Neuronal stem cell (in vitro differentiated cells): ENCODE results near the gene SMAP2.

Source experiments
- DNase-seq: peaks from one replicate; pipeline ENCODE4 v3.0.0-alpha.2; 2013; ENCODE audit warnings: low spot score
- H2AFZ ChIP-seq: one replicate; pipeline ENCODE4 v1.6.1; 2013; ENCODE audit warnings: mild to moderate bottlenecking, low read length, inconsistent platforms
- H2AK5ac ChIP-seq: 2 replicates; pipeline ENCODE4 v1.6.1; 2013; ENCODE audit warnings: low read depth, mild to moderate bottlenecking, inconsistent platforms, low read length, moderate library complexity, mixed read lengths
- H2BK120ac ChIP-seq: 2 replicates; pipeline ENCODE4 v1.6.1; 2013; ENCODE audit warnings: low read depth, mild to moderate bottlenecking, inconsistent platforms, low read length, moderate library complexity, mixed read lengths
- H2BK12ac ChIP-seq: one replicate; pipeline ENCODE4 v1.6.1; 2013; ENCODE audit warnings: low read length, inconsistent platforms
- H2BK15ac ChIP-seq: 2 replicates; pipeline ENCODE4 v1.6.1; 2013; ENCODE audit warnings: mild to moderate bottlenecking, low read length, inconsistent platforms, mixed read lengths
- H2BK5ac ChIP-seq: one replicate; pipeline ENCODE4 v1.6.1; 2013; ENCODE audit warnings: inconsistent platforms, mild to moderate bottlenecking, low read length, moderate library complexity
- H3K14ac ChIP-seq: one replicate; pipeline ENCODE4 v1.6.1; 2013; ENCODE audit warnings: low read length, inconsistent platforms
- H3K18ac ChIP-seq: 2 replicates; pipeline ENCODE4 v1.6.1; 2013; ENCODE audit warnings: low read length, inconsistent platforms
- H3K23ac ChIP-seq: 2 replicates; pipeline ENCODE4 v1.6.1; 2013; ENCODE audit warnings: low read depth, mild to moderate bottlenecking, mixed read lengths, low read length, inconsistent platforms; ENCODE audit not compliant: poor library complexity
- H3K27ac ChIP-seq: replicated peaks from 3 replicates; pipeline ENCODE4 v1.5.1; 2013; ENCODE audit warnings: low read length, inconsistent platforms
- H3K27me3 ChIP-seq, 3 experiments: 2 replicates each; pipeline ENCODE4 v1.6.1; 2013; ENCODE audit warnings: low read length in 3 of 3, mild to moderate bottlenecking in 2 of 3, inconsistent platforms in 1 of 3, low read depth in 1 of 3, mixed read lengths in 1 of 3, moderate library complexity in 1 of 3; ENCODE audit not compliant: control insufficient read depth in 3 of 3, insufficient read depth in 3 of 3
- H3K36me3 ChIP-seq, 2 donors: replicated peaks in 1 of 2; 2 replicates each; pipeline ENCODE4 v1.6.1; 2013; ENCODE audit warnings: low read length in 2 of 2; ENCODE audit not compliant: control insufficient read depth in 2 of 2, insufficient read depth in 2 of 2
- H3K4ac ChIP-seq: 2 replicates; pipeline ENCODE4 v1.6.1; 2013; ENCODE audit warnings: inconsistent platforms, mild to moderate bottlenecking, low read length, moderate library complexity
- H3K4me1 ChIP-seq, 2 donors: 1 replicate in 1 of 2; 2 replicates in 1 of 2; pipeline ENCODE4 v1.6.1; 2013; ENCODE audit warnings: low read length in 2 of 2, low read depth in 1 of 2; ENCODE audit not compliant: control insufficient read depth in 2 of 2, insufficient read depth in 1 of 2
- H3K4me2 ChIP-seq: one replicate; pipeline ENCODE4 v1.6.1; 2013; ENCODE audit warnings: mild to moderate bottlenecking, low read length, inconsistent platforms; ENCODE audit not compliant: insufficient read depth, poor library complexity, severe bottlenecking
- H3K4me3 ChIP-seq, 2 donors: 2 replicates each; pipeline ENCODE4 v1.5.1; 2013; ENCODE audit warnings: low read length in 2 of 2, mild to moderate bottlenecking in 2 of 2, inconsistent platforms in 1 of 2, moderate library complexity in 1 of 2
- H3K79me1 ChIP-seq: one replicate; pipeline ENCODE4 v1.6.1; 2013; ENCODE audit warnings: low read depth, mild to moderate bottlenecking, inconsistent platforms, low read length, moderate library complexity
- H3K9ac ChIP-seq: one replicate; pipeline ENCODE4 v1.6.1; 2013; ENCODE audit warnings: mild to moderate bottlenecking, low read depth, low read length, inconsistent platforms; ENCODE audit not compliant: poor library complexity
- H3K9me3 ChIP-seq, 2 donors: replicated peaks in 1 of 2; 2 replicates each; pipeline versions ENCODE3 to v1.6.1; 2013; ENCODE audit warnings: low read length in 2 of 2, mild to moderate bottlenecking in 2 of 2, inconsistent platforms in 1 of 2, low read depth in 1 of 2, mixed read lengths in 1 of 2, moderate library complexity in 1 of 2; ENCODE audit not compliant: control insufficient read depth in 2 of 2, insufficient read depth in 1 of 2
- H4K8ac ChIP-seq: one replicate; pipeline ENCODE4 v1.6.1; 2013; ENCODE audit warnings: low read depth, mild to moderate bottlenecking, inconsistent platforms, low read length, moderate library complexity
- H4K91ac ChIP-seq: one replicate; pipeline ENCODE4 v1.6.1; 2013; ENCODE audit warnings: low read length, low read depth, mild to moderate bottlenecking, inconsistent platforms; ENCODE audit not compliant: poor library complexity
- WGBS, 2 donors: extraction: QIAGEN DNeasy Blood & Tissue Kit; methylation state at CpG; one replicate each; pipeline ENCODE4 v1.1.7; 2013; ENCODE audit warnings: missing lambda C conversion rate in 2 of 2, mixed read lengths in 1 of 2; ENCODE audit not compliant: insufficient read length in 2 of 2, insufficient replicate concordance in 1 of 2; ENCODE audit errors: extremely low coverage in 2 of 2; 5-methylcytosine and 5-hydroxymethylcytosine counted together

The SMAP2 gene

DNA sequence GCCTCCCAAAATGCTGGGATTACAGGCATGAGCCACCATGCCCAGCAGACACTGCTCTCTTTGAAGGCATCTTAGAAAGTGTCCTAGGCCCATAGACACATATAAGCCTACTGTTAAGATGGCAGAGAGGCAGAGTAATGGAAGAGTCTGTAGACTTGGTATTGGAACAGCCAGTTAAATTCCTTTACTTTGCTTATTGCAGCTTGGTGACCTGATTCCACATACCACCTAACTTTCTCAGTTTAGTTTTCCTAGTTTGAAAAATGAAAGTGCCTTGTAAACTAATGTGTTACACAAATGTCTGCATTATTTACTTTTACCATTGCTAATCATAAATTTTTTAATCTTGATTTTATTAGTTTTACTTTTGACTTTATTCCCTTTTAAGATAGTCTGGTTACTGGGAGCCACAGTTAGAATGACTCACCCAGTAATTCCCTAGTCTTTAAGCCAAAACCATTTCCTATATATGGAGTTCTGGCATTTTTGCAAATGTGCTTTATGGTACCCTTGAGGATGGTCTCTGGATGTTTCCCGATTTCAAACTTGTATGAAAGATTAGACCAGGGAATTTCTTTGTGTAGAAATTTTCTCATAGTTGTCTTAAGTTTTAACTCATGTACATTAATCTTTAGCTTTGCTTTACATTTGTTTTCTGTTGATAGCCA lies 6.4 kb downstream of the SMAP2 start:
- Histone ChIP-seq H3K27me3 (no peaks in the 10 kb centered on the region), H2BK12ac (no peak overlapping the region), H3K4me3 (no peak overlapping the region), H3K9me3 (no peaks in the 10 kb centered on the region), H3K9ac (no peak overlapping the region), H4K8ac (no peak overlapping the region), H3K4me1 (peaks cover 0 to 2% of the 10 kb centered on the region in 2 donors), H3K4ac (no peak overlapping the region), H3K27ac (no peak overlapping the region), H3K36me3 (no peaks in the 10 kb centered on the region), H2AFZ (no peak overlapping the region), H2AK5ac (no peak overlapping the region), H2BK15ac (no peak overlapping the region), H3K4me2 (no peak overlapping the region), H2BK5ac (no peak overlapping the region), H3K79me1 (peaks cover 3% of the 10 kb centered on the region), H3K14ac (no peak overlapping the region), H3K18ac (no peak overlapping the region), H4K91ac (no peak overlapping the region), H2BK120ac (no peak overlapping the region), H3K23ac (no peak overlapping the region)
- DNase-seq: no peak
- WGBS, 2 donors: no CpG with 5 or more reads among the region's 1 CpG

- H2BK15ac ChIP-seq: no peak overlapping the region
Measured at GRCh38 chr1:40380817-40381216, 7.3 kb downstream of the SMAP2 start.

GRCh38 chr1:40381268-40382107 lies 8.0 kb downstream of the SMAP2 start:
- no peak for DNase-seq
- Histone ChIP-seq H3K27ac (no peak overlapping the region), H3K9ac (no peak overlapping the region), H3K9me3 (no peaks in the 10 kb centered on the region), H3K79me1 (peaks cover 1% of the 10 kb centered on the region), H3K36me3 (no peaks in the 10 kb centered on the region), H3K14ac (no peak overlapping the region), H2BK15ac (no peak overlapping the region), H2AFZ (no peak overlapping the region), H3K23ac (no peak overlapping the region), H3K4me1 (peaks cover 2 to 5% of the 10 kb centered on the region in 2 donors), H3K4me2 (no peak overlapping the region), H2BK5ac (no peak overlapping the region), H4K8ac (no peak overlapping the region), H2BK120ac (no peak overlapping the region), H3K4ac (no peak overlapping the region), H4K91ac (no peak overlapping the region), H3K18ac (no peak overlapping the region), H3K27me3 (no peaks in the 10 kb centered on the region), H2AK5ac (no peak overlapping the region), H2BK12ac (no peak overlapping the region), H3K4me3 (no peak overlapping the region)
- WGBS, 2 donors: no CpG with 5 or more reads among the region's 7 CpGs

More at GRCh38 chr1:40380817-40381216, 7.3 kb downstream of the SMAP2 start:
- Histone ChIP-seq H3K23ac (no peak overlapping the region), H3K27ac (no peak overlapping the region), H3K4me1 (peaks cover 2 to 3% of the 10 kb centered on the region in 2 donors), H3K27me3 (no peaks in the 10 kb centered on the region), H2AK5ac (no peak overlapping the region), H3K4me3 (no peak overlapping the region), H3K4me2 (no peak overlapping the region), H2BK5ac (no peak overlapping the region), H3K9ac (no peak overlapping the region), H3K14ac (no peak overlapping the region), H4K91ac (no peak overlapping the region), H2BK120ac (no peak overlapping the region), H3K18ac (no peak overlapping the region), H3K36me3 (no peaks in the 10 kb centered on the region), H3K79me1 (peaks cover 1% of the 10 kb centered on the region), H3K4ac (no peak overlapping the region), H4K8ac (no peak overlapping the region), H3K9me3 (no peaks in the 10 kb centered on the region), H2BK12ac (no peak overlapping the region), H2AFZ (no peak overlapping the region)
- WGBS, 2 donors: no CpG with 5 or more reads among the region's 4 CpGs
- no peak for DNase-seq

- Histone ChIP-seq H3K14ac (no peak overlapping the region), H4K8ac (no peak overlapping the region), H2BK120ac (no peak overlapping the region), H3K36me3 (no peaks in the 10 kb centered on the region), H2AK5ac (no peak overlapping the region), H2BK12ac (no peak overlapping the region), H3K4me3 (no peak overlapping the region), H3K18ac (no peak overlapping the region), H3K23ac (no peak overlapping the region), H2BK15ac (no peak overlapping the region), H3K4me1 (peaks cover 2 to 5% of the 10 kb centered on the region in 2 donors), H3K27ac (no peak overlapping the region), H2BK5ac (no peak overlapping the region), H3K79me1 (peaks cover under 1% of the 10 kb centered on the region), H3K27me3 (no peaks in the 10 kb centered on the region), H3K9me3 (no peaks in the 10 kb centered on the region), H3K4me2 (no peak overlapping the region), H3K4ac (no peak overlapping the region), H3K9ac (no peak overlapping the region), H2AFZ (no peak overlapping the region), H4K91ac (no peak overlapping the region)
- no CpG with 5 or more reads among the region's 3 CpGs for WGBS, 2 donors
- no peak for DNase-seq
Measured at GRCh38 chr1:40382108-40382460, 8.6 kb downstream of the SMAP2 start.
